Measurements from ENCODE around the gene PDE9A. TPM values are rescaled to one million over a fixed set of nuclear protein-coding genes. Genes with fewer than 3 reads are reported as not detected.

Gene PDE9A
- total RNA-seq, 1 experiment from 2014 or later = 8.4 TPM

- Histone ChIP-seq H3K27ac (no peak overlapping the region), H3K9me2 (ENCODE audit: insufficient read depth) (no peaks in the 10 kb centered on the region), H3K4me2 (no peak overlapping the region), H3K4me1 (replicated peaks; ENCODE audit: insufficient read depth) (no peaks in the 10 kb centered on the region), H3K36me3 (ENCODE audit: low read depth) (no peaks in the 10 kb centered on the region), H4K20me1 (ENCODE audit: insufficient read depth) (no peaks in the 10 kb centered on the region), H3K27me3 (ENCODE audit: insufficient read depth, low read depth) (no peaks in the 10 kb centered on the region), H3K79me2 (ENCODE audit: low read depth) (no peaks in the 10 kb centered on the region), H3F3A (ENCODE audit: insufficient read depth, low read depth) (no peaks in the 10 kb centered on the region), H3K4me3 (no peak overlapping the region), H2AFZ (no peak overlapping the region), H3K9me3 (ENCODE audit: insufficient read depth, low read depth) (no peaks in the 10 kb centered on the region)
- ChIA-PET CTCF (no interaction called here), POLR2A (ENCODE audit: unreplicated experiment) (no interaction called here)
- no TSS peak for BruUV-seq (replicated peaks)
- no peak for TF ChIP-seq EZH2 (IDR thresholded peaks at IDR 0.05; ENCODE audit: low read depth)
- TF ChIP-seq, protein P1, sequence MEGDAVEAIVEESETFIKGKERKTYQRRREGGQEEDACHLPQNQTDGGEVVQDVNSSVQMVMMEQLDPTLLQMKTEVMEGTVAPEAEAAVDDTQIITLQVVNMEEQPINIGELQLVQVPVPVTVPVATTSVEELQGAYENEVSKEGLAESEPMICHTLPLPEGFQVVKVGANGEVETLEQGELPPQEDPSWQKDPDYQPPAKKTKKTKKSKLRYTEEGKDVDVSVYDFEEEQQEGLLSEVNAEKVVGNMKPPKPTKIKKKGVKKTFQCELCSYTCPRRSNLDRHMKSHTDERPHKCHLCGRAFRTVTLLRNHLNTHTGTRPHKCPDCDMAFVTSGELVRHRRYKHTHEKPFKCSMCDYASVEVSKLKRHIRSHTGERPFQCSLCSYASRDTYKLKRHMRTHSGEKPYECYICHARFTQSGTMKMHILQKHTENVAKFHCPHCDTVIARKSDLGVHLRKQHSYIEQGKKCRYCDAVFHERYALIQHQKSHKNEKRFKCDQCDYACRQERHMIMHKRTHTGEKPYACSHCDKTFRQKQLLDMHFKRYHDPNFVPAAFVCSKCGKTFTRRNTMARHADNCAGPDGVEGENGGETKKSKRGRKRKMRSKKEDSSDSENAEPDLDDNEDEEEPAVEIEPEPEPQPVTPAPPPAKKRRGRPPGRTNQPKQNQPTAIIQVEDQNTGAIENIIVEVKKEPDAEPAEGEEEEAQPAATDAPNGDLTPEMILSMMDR (conservative IDR thresholded peaks at IDR 0.05) = no peak
- intact Hi-C loops (cut with micrococcal nuclease; ENCODE audit: unreplicated experiment) = no loop called here
- no peak for DNase-seq
These were observed 7.2 kb upstream of the PDE9A start for GRCh38 chr21:42646076-42646825.

DNA sequence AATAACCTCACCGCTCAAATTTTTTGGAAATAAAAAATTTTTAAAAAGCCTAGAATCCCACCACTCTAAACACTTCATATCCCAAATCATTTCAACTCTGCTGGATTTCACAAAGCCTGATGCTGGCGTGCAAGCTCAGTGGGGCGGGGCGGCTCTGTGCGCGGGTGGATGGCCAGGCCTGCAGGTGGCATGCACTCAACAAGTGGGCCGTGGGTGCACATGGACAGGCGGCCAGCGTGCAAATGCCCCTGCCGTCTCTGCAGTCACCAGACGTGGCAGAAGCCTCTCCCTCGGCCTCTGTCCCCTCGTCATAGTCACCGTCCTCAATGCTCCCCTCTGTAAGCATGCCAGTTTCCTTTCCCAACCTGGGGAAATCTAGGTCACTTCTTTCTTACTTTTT, 6.6 kb upstream of the PDE9A start:
- Histone ChIP-seq H3K9me3 (ENCODE audit: insufficient read depth, low read depth) (no peaks in the 10 kb centered on the region), H4K20me1 (ENCODE audit: insufficient read depth) (no peaks in the 10 kb centered on the region), H3K4me2 (no peak overlapping the region), H3K27me3 (ENCODE audit: insufficient read depth, low read depth) (no peaks in the 10 kb centered on the region), H3K27ac (no peak overlapping the region), H3K79me2 (ENCODE audit: low read depth) (no peaks in the 10 kb centered on the region), H3F3A (ENCODE audit: insufficient read depth, low read depth) (no peaks in the 10 kb centered on the region), H3K4me3 (no peak overlapping the region), H2AFZ (no peak overlapping the region), H3K36me3 (ENCODE audit: low read depth) (no peaks in the 10 kb centered on the region), H3K9me2 (ENCODE audit: insufficient read depth) (no peaks in the 10 kb centered on the region), H3K4me1 (replicated peaks; ENCODE audit: insufficient read depth) (no peaks in the 10 kb centered on the region)
- no TSS peak for BruUV-seq (replicated peaks)
- TF ChIP-seq, protein P1 (conservative IDR thresholded peaks at IDR 0.05) = no peak
- no peak for TF ChIP-seq EZH2 (IDR thresholded peaks at IDR 0.05; ENCODE audit: low read depth)
- intact Hi-C loops (cut with micrococcal nuclease; ENCODE audit: unreplicated experiment) = no loop called here
- ChIA-PET CTCF (no interaction called here), POLR2A (ENCODE audit: unreplicated experiment) (no interaction called here)
- no peak for DNase-seq

DNA sequence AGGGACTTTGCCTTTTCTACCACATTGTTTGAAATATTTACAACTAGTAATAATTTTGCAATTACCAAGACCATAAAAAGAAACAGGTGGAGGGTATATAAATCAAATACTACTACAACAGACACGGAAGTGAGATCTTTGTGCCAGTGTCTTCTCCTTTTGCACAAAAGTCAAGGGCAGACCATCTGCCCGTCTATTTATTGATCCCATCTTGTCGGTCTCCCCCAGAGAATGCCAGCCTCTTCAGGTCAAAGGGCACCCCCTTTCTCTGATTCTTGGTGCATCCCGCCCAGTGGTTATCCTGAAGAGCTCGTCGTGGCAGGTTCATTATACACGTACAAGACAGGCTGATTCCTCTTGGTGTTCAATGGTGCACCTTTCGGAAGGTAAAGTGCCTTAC, 4.8 kb upstream of the PDE9A start:
- Histone ChIP-seq H3K27me3 (ENCODE audit: insufficient read depth, low read depth) (no peaks in the 10 kb centered on the region), H3K27ac (no peak overlapping the region), H3K79me2 (ENCODE audit: low read depth) (no peaks in the 10 kb centered on the region), H3K4me1 (replicated peaks; ENCODE audit: insufficient read depth) (no peaks in the 10 kb centered on the region), H3K4me2 (no peak overlapping the region), H3K36me3 (ENCODE audit: low read depth) (no peaks in the 10 kb centered on the region), H3K9me2 (ENCODE audit: insufficient read depth) (no peaks in the 10 kb centered on the region), H3K4me3 (no peak overlapping the region), H4K20me1 (ENCODE audit: insufficient read depth) (no peaks in the 10 kb centered on the region), H2AFZ (no peak overlapping the region), H3K9me3 (ENCODE audit: insufficient read depth, low read depth) (no peaks in the 10 kb centered on the region), H3F3A (ENCODE audit: insufficient read depth, low read depth) (peaks cover 7% of the 10 kb centered on the region; the same call in 1 of the 2 replicates)
- POLR2A ChIA-PET (ENCODE audit: unreplicated experiment) = no interaction called here
- BruUV-seq (replicated peaks) = no TSS peak
- no peak for DNase-seq
- no peak for TF ChIP-seq EZH2 (IDR thresholded peaks at IDR 0.05; ENCODE audit: low read depth)
- TF ChIP-seq, protein P1 (conservative IDR thresholded peaks at IDR 0.05) = no peak
- CTCF ChIA-PET = no interaction called here
- intact Hi-C loops (cut with micrococcal nuclease; ENCODE audit: unreplicated experiment) = no loop called here
